ENCODE results near the gene UMPS.

UMPS gene

GRCh38 chr3:124797426-124797945, 67.2 kb downstream of the UMPS start:
- TF ChIP-seq CTCF (IDR thresholded peaks at IDR 0.05; ENCODE audit: insufficient read depth, low read length, poor library complexity, severe bottlenecking): no peak
- no peaks in the 10 kb centered on the region for H3K27me3 ChIP-seq (replicated peaks; ENCODE audit: control insufficient read depth, insufficient read depth, low read length)
- DNase-seq (ENCODE audit: extremely low read depth, insufficient read length): no peak
- H3K4me3 ChIP-seq (replicated peaks; ENCODE audit: low read depth, low read length): no peak overlapping the region
- peaks cover 1% of the 10 kb centered on the region; the same call in 1 of the 2 replicates for H3K36me3 ChIP-seq (ENCODE audit: control insufficient read depth, insufficient read depth, low read length)

Measured in GM06990 (cell line).